Measurements from ENCODE around the gene PCSK6. TPM values are rescaled to one million over a fixed set of nuclear protein-coding genes. Genes with fewer than 3 reads are reported as not detected.

The PCSK6 gene
- total RNA-seq, 1 experiment from 2014 or later, result 2.9 TPM

- CTCF ChIA-PET, result no interaction called here
Measured at GRCh38 chr15:101458908-101459578, 30.5 kb downstream of the PCSK6 start.

More at GRCh38 chr15:101458908-101459578, 30.5 kb downstream of the PCSK6 start:
- H3K27me3 Mint-ChIP-seq (ENCODE audit: low read depth), result no peaks in the 10 kb centered on the region
- DNase-seq (ENCODE audit: low spot score), result no peak
- H3K4me1 Mint-ChIP-seq, result peaks cover 8% of the 10 kb centered on the region
- ATAC-seq, result no peak
- TF ChIP-seq KAT7 (CRISPR knock-in tag; IDR thresholded peaks at IDR 0.05; ENCODE audit: borderline replicate concordance) (no peak), ZNF263 (CRISPR knock-in tag; IDR thresholded peaks at IDR 0.05; ENCODE audit: low read depth) (no peak), STAT6 (CRISPR knock-in tag; conservative IDR thresholded peaks at IDR 0.05; ENCODE audit: low read depth) (no peak), ATF6 (CRISPR knock-in tag; IDR thresholded peaks at IDR 0.05) (no peak), ARID4B (CRISPR knock-in tag; IDR thresholded peaks at IDR 0.05; ENCODE audit: borderline replicate concordance) (no peak), CTCF (IDR thresholded peaks at IDR 0.05) (no peak), JAZF1 (CRISPR knock-in tag; IDR thresholded peaks at IDR 0.05) (no peak), ZNF396 (CRISPR knock-in tag; IDR thresholded peaks at IDR 0.05; ENCODE audit: borderline replicate concordance) (no peak), ZNF281 (CRISPR knock-in tag; IDR thresholded peaks at IDR 0.05) (no peak), ZNF317 (CRISPR knock-in tag; IDR thresholded peaks at IDR 0.05; ENCODE audit: borderline replicate concordance, low read depth) (no peak), TEAD1 (CRISPR knock-in tag; IDR thresholded peaks at IDR 0.05) (no peak), MLX (CRISPR knock-in tag; IDR thresholded peaks at IDR 0.05) (no peak), ZNF138 (CRISPR knock-in tag; conservative IDR thresholded peaks at IDR 0.05) (no peak), TP53 (CRISPR knock-in tag; IDR thresholded peaks at IDR 0.05) (no peak)
- no peaks in the 10 kb centered on the region for H3K9me3 Mint-ChIP-seq
- H3K27ac Mint-ChIP-seq, result no peak overlapping the region
- POLR2A ChIA-PET, result no interaction called here
- no peak overlapping the region for H3K4me3 Mint-ChIP-seq
- no peaks in the 10 kb centered on the region for H3K36me3 Mint-ChIP-seq
